OCI-LY1 (cell line): ENCODE measurements around the gene MYO16.

ENCODE experiments used
- H2AFZ ChIP-seq: fragments of 200-600 bp; sonication (generic), shearing (Covaris generic); 2 replicates; pipeline ENCODE4 v1.6.0; 2014; ENCODE audit warnings: antibody characterized with exemption, mild to moderate bottlenecking, low read length
- H3F3A ChIP-seq: fragments of 200-600 bp; sonication (generic), shearing (Covaris generic); 2 replicates; pipeline ENCODE4 v1.6.0; 2014; ENCODE audit warnings: mild to moderate bottlenecking, antibody characterized with exemption, low read length, moderate library complexity; ENCODE audit not compliant: insufficient read depth
- H3K27ac ChIP-seq: fragments of 200-600 bp; sonication (generic); 2 replicates; pipeline ENCODE4 v1.5.1; 2014; ENCODE audit warnings: low read length, mixed run types, mild to moderate bottlenecking, low read depth; ENCODE audit not compliant: poor library complexity, severe bottlenecking
- H3K27me3 ChIP-seq: fragments of 200-600 bp; sonication (generic); 2 replicates; pipeline ENCODE4 v1.6.0; 2014; ENCODE audit warnings: antibody characterized with exemption, mild to moderate bottlenecking, low read length, moderate library complexity; ENCODE audit not compliant: insufficient read depth
- H3K36me3 ChIP-seq: fragments of 200-600 bp; sonication (generic); 2 replicates; pipeline ENCODE4 v1.6.1; 2014; ENCODE audit warnings: mild to moderate bottlenecking, antibody characterized with exemption, low read length, moderate library complexity, mixed read lengths; ENCODE audit not compliant: insufficient read depth
- H3K4me1 ChIP-seq: fragments of 200-600 bp; sonication (generic); 2 replicates; pipeline ENCODE4 v1.5.1; 2014; ENCODE audit warnings: mild to moderate bottlenecking, low read length, moderate library complexity; ENCODE audit not compliant: insufficient read depth, severe bottlenecking
- H3K4me2 ChIP-seq: fragments of 200-600 bp; sonication (generic), shearing (Covaris generic); 2 replicates; pipeline ENCODE4 v1.6.1; 2014; ENCODE audit warnings: low read length
- H3K4me3 ChIP-seq: fragments of 200-600 bp; sonication (generic); 2 replicates; pipeline ENCODE4 v1.5.1; 2014; ENCODE audit warnings: low read length, low read depth, mild to moderate bottlenecking, mixed read lengths; ENCODE audit not compliant: poor library complexity, severe bottlenecking
- H3K79me2 ChIP-seq: fragments of 200-600 bp; shearing (Covaris generic); 2 replicates; pipeline ENCODE4 v1.6.1; 2016; ENCODE audit warnings: mixed run types, low read length, mixed read lengths; ENCODE audit not compliant: insufficient read depth
- H3K9ac ChIP-seq: fragments of 200-600 bp; sonication (generic), shearing (Covaris generic); 2 replicates; pipeline ENCODE4 v1.6.1; 2014; ENCODE audit warnings: mild to moderate bottlenecking, low read length, mixed read lengths
- H3K9me2 ChIP-seq: fragments of 200-600 bp; sonication (generic), shearing (Covaris generic); 2 replicates; pipeline ENCODE4 v1.6.1; 2014; ENCODE audit warnings: low read depth, mild to moderate bottlenecking, low read length, mixed read lengths
- H3K9me3 ChIP-seq: fragments of 200-600 bp; shearing (Covaris generic); 2 replicates; pipeline ENCODE4 v1.6.1; 2014; ENCODE audit warnings: low read length, mixed read lengths
- H4K20me1 ChIP-seq: fragments of 200-600 bp; sonication (generic), shearing (Covaris generic); 2 replicates; pipeline ENCODE4 v1.6.0; 2016; ENCODE audit warnings: mild to moderate bottlenecking, low read length; ENCODE audit not compliant: insufficient read depth
- EZH2 ChIP-seq: fragments of 200-600 bp; sonication (generic), shearing (Covaris generic); IDR thresholded peaks from 2 replicates; pipeline ENCODE4 v1.8.0; 2017; ENCODE audit warnings: borderline replicate concordance, mixed run types, mild to moderate bottlenecking, antibody characterized with exemption, low read length, moderate library complexity, mixed read lengths
- TF ChIP-seq, protein P1 (sequence below): fragments of 200-600 bp; sonication (generic), shearing (Covaris generic); IDR thresholded peaks from 2 replicates; pipeline ENCODE4 v1.5.1; 2017; ENCODE audit warnings: mild to moderate bottlenecking, antibody characterized with exemption, low read length, moderate library complexity, mixed read lengths

Gene MYO16

DNA sequence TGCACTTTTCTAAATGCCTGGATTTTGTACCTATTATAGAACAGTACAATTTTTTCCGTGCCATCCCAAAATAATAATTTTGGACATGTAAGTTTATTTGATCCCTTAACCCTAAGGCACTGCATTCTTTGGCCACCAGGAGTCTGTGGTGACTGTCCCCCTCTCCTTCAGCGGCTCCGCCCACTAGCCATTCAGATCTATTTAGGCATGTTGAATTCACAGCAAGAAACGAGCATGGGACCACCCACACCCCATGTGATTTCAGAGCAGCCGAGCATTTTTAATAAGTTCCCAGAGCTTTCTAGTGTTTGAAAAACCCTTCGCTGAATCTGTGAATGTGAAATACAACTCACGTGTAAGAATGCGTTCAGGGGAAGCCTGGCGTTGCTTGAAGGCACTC is 567.5 kb downstream of the MYO16 start:
- no peaks in the 10 kb centered on the region for H3K36me3 ChIP-seq
- no peak overlapping the region for H3K4me2 ChIP-seq
- no peak overlapping the region for H3K4me3 ChIP-seq

DNA sequence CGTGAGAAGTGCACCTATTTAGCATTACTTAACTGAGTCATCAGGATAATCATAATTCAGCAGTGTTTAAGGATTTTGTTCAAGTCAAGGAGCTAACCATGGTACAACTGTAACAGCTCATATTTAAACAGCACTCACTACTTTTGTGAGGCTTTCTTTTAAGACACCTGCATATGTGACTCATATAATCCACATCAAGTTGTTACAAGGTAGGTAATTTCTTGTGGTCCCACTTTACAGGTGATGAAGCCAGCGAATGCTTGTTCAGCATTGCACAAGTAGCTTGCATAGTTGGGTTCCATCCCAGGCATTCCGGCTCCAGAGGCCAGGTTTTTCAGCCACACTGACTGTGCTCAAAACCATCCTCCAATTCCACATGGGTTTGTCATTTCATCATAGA is 569.2 kb downstream of the MYO16 start:
- H3K27ac ChIP-seq = no peak overlapping the region
- H3K9ac ChIP-seq = no peak overlapping the region
- no peak overlapping the region for H3K4me3 ChIP-seq
- H3K4me2 ChIP-seq = no peak overlapping the region
- no peaks in the 10 kb centered on the region for H3F3A ChIP-seq
- H2AFZ ChIP-seq = no peak overlapping the region
- no peaks in the 10 kb centered on the region for H4K20me1 ChIP-seq
- no peaks in the 10 kb centered on the region for H3K4me1 ChIP-seq
- no peaks in the 10 kb centered on the region for H3K27me3 ChIP-seq
- H3K9me2 ChIP-seq = no peaks in the 10 kb centered on the region
- H3K79me2 ChIP-seq = no peaks in the 10 kb centered on the region
- TF ChIP-seq EZH2 = no peak
- TF ChIP-seq, protein P1, sequence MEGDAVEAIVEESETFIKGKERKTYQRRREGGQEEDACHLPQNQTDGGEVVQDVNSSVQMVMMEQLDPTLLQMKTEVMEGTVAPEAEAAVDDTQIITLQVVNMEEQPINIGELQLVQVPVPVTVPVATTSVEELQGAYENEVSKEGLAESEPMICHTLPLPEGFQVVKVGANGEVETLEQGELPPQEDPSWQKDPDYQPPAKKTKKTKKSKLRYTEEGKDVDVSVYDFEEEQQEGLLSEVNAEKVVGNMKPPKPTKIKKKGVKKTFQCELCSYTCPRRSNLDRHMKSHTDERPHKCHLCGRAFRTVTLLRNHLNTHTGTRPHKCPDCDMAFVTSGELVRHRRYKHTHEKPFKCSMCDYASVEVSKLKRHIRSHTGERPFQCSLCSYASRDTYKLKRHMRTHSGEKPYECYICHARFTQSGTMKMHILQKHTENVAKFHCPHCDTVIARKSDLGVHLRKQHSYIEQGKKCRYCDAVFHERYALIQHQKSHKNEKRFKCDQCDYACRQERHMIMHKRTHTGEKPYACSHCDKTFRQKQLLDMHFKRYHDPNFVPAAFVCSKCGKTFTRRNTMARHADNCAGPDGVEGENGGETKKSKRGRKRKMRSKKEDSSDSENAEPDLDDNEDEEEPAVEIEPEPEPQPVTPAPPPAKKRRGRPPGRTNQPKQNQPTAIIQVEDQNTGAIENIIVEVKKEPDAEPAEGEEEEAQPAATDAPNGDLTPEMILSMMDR = no peak
- H3K9me3 ChIP-seq = no peaks in the 10 kb centered on the region
- H3K36me3 ChIP-seq = no peaks in the 10 kb centered on the region

More for the DNA sequence above, 567.5 kb downstream of the MYO16 start:
- no peaks in the 10 kb centered on the region for H3K79me2 ChIP-seq
- H3K4me1 ChIP-seq = no peaks in the 10 kb centered on the region
- no peaks in the 10 kb centered on the region for H3K9me2 ChIP-seq
- no peak overlapping the region for H2AFZ ChIP-seq
- H3F3A ChIP-seq = no peaks in the 10 kb centered on the region
- no peak overlapping the region for H3K9ac ChIP-seq
- TF ChIP-seq EZH2 = no peak
- TF ChIP-seq, protein P1 = peak; percentile 23; the same call in 1 of the 2 replicates
- no peak overlapping the region for H3K27ac ChIP-seq
- no peaks in the 10 kb centered on the region for H3K9me3 ChIP-seq
- no peaks in the 10 kb centered on the region for H3K27me3 ChIP-seq
- no peaks in the 10 kb centered on the region for H4K20me1 ChIP-seq

DNA sequence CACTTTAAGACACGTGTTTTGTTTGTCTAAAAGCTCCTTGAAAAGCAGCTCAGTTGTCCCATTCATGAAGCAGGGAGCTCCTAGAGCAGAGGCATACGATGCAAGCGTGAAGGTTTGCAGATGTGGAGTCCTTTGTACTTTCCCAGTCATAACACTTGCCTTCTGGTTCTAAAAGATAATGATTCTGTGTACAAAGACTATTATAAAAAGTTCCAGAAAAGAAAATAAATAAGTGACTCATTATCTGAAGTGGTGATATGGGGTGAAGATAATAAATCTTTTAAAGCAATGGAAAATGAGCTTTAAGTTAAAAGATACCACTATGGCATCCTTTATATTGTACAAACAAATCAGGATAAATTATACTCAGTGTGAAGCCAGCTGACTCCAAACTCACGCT is 569.9 kb downstream of the MYO16 start:
- Histone ChIP-seq H3K9me2 (no peaks in the 10 kb centered on the region), H2AFZ (no peak overlapping the region), H3F3A (no peaks in the 10 kb centered on the region), H3K9ac (no peak overlapping the region), H4K20me1 (no peaks in the 10 kb centered on the region), H3K4me3 (no peak overlapping the region), H3K27ac (no peak overlapping the region), H3K36me3 (no peaks in the 10 kb centered on the region), H3K9me3 (no peaks in the 10 kb centered on the region), H3K27me3 (no peaks in the 10 kb centered on the region), H3K4me2 (no peak overlapping the region), H3K79me2 (no peaks in the 10 kb centered on the region), H3K4me1 (no peaks in the 10 kb centered on the region)
- TF ChIP-seq EZH2 = no peak

DNA sequence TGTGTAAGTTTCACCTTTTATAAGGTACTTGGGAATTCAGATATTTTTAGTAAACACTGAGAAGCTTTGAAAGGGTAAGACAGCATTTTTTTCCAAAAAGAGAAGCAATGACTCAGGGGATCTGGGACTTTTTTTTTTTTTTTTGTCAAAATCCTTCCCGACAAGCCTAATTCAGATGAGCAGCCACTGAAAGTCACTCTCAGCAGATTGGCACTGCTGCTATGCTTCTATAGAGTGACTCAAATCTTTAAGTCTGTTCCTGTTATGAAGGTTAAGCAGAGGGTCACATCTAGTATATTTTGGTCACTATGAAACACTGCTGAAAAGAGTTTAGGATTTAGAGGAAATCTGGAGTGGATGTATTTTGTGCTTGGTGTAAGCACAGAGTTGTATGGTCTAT is 571.1 kb downstream of the MYO16 start:
- H3K79me2 ChIP-seq = no peaks in the 10 kb centered on the region
- no peak overlapping the region for H3K9ac ChIP-seq

More for the DNA sequence above, 571.1 kb downstream of the MYO16 start:
- no peak overlapping the region for H3K4me2 ChIP-seq
- H3K4me3 ChIP-seq = no peak overlapping the region
- H3K27ac ChIP-seq = no peak overlapping the region
- H3K9me3 ChIP-seq = no peaks in the 10 kb centered on the region
- H3K9me2 ChIP-seq = no peaks in the 10 kb centered on the region
- H2AFZ ChIP-seq = no peak overlapping the region
- no peaks in the 10 kb centered on the region for H3K4me1 ChIP-seq
- H3F3A ChIP-seq = no peaks in the 10 kb centered on the region
- no peaks in the 10 kb centered on the region for H3K27me3 ChIP-seq
- no peaks in the 10 kb centered on the region for H3K36me3 ChIP-seq
- no peaks in the 10 kb centered on the region for H4K20me1 ChIP-seq
- no peak for TF ChIP-seq EZH2
- TF ChIP-seq, protein P1 = no peak
